A549 treated with GW870086 at 1 μM for 4 hours (cell line): ENCODE data around the gene ENTREP1. TPM values are rescaled to one million over a fixed set of nuclear protein-coding genes. Genes with fewer than 3 reads are reported as not detected.

ENCODE experiments used
- total RNA-seq: library from RNA; stranded (reverse); fragments of 200-300 nt; extraction: Qiagen RNA extraction; gene quantifications from 5 replicates; pipeline ENCODE4 v1.2.3, GENCODE V29; 2022; ENCODE audit warnings: low read depth

The ENTREP1 gene, protein sequence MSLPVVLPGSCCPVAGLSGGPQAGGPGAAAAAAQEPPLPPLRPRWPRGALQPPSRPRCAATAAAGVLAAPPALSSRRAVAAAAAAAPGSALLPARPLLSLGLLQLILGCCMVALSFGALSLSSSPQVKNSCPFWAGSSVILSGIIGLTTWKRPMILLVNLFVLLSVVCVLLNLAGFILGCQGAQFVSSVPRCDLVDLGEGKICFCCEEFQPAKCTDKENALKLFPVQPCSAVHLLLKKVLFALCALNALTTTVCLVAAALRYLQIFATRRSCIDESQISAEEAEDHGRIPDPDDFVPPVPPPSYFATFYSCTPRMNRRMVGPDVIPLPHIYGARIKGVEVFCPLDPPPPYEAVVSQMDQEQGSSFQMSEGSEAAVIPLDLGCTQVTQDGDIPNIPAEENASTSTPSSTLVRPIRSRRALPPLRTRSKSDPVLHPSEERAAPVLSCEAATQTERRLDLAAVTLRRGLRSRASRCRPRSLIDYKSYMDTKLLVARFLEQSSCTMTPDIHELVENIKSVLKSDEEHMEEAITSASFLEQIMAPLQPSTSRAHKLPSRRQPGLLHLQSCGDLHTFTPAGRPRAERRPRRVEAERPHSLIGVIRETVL
- total RNA-seq: 0.41 to 0.75 TPM (median 0.58 TPM) in 5 replicates

DNA sequence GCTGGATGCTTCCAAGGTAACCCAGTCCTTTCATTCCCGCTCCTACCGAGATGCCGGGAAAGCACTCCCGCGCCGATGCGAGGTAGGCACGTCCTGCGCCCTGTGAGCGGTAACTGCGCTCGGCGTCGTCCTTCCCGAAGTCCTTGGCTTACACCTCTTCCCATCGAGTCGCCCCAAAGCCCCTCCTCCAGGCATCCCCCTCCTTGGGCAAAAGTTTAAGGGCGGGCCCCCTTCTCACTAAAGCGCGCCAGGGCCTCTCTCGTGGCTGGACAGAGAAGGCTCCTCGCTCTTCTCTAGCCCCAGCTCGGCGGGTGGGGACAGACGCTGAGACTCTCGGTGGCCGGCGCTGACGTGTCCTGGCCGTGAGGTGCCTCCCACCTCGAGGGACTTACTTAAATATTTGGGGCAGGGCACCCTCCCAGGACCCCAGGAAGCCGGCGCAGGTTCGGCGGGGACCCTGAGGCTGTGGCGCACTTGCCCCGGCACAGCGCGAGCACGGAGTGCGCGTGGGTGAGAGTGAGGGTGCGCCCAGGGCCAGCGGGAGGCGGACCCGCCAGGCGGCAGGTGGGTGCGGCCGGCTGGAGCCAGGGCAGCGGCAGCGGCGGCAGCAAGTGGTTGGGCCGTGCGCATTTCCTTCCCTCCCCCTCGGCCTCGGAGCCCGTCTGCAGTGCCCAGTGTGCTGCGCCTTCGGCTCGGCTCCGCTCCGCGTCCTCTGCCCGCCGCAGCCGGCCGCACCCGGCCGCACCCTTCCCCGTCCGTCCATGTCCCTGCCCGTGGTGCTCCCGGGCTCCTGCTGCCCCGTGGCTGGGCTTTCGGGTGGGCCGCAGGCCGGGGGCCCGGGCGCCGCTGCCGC is at the start of gene ENTREP1:
TSS of gene ENTREP1 (plus strand) at position 667 of the 853 bp plus-strand sequence. CDS start at position 762, 95 bp downstream.

Other genes starting within 250 kb of the ENTREP1 start
- 3.6 to 6.5 TPM (median 4.8 TPM) in 5 replicates for gene TJP2, start 150.9 kb upstream of the ENTREP1 start, total RNA-seq